MV-4-11 (cell line): ENCODE results near the gene ANKRD11.
A peak's percentile ranks its signal among the peaks of the same experiment; 100 is the strongest.
"Not testable (repeated sequence)": the region's sequence is repeated elsewhere in the genome, so short reads cannot be mapped to it uniquely, and the experiment has no call there.

Experiments used
- DNase-seq: peaks from one replicate; lab custom pipeline; 2025; lab: John Stamatoyannopoulos, UW

ANKRD11 gene

DNA sequence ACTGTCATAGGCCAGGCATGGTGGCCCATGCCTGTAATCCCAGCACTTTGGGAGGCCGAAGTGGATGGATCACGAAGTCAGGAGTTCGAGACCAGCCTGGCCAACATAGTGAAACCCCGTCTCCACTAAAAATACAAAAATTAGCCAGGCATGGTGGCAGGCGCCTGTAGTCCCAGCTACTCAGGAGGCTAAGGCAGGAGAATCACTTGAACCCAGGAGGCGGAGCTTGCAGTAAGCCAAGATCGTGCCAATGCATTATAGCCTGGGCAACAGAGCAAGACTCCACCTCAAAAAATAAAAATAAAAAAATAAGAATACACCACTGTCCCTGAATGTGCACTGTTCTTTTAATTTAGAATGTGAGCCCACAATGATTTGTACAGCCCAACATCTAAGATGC, 61.8 kb downstream of the ANKRD11 start:
- not testable (repeated sequence) for DNase-seq

GRCh38 chr16:89426736-89427530, 63.4 kb downstream of the ANKRD11 start:
- DNase-seq, result no peak

DNA sequence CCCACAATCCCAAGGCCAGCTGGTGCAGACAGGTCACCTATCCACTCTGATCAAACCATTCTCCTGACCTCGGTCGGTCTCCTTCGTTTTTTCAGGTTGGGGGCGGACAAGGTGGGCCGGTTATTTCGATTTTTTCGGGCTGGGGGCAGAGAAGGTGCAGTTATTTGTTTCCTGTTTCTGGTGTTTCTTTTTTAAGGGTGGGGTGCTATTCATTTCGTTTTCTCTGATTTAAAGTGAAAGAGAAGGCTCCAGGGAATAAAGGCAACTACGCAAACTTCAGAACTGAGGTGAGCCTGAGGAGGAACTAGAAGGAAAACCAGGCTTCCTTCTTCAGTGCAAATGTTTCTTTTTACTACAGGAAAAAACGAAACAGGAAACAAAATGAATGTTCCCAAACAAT, 64.8 kb downstream of the ANKRD11 start:
- no peak for DNase-seq

DNA sequence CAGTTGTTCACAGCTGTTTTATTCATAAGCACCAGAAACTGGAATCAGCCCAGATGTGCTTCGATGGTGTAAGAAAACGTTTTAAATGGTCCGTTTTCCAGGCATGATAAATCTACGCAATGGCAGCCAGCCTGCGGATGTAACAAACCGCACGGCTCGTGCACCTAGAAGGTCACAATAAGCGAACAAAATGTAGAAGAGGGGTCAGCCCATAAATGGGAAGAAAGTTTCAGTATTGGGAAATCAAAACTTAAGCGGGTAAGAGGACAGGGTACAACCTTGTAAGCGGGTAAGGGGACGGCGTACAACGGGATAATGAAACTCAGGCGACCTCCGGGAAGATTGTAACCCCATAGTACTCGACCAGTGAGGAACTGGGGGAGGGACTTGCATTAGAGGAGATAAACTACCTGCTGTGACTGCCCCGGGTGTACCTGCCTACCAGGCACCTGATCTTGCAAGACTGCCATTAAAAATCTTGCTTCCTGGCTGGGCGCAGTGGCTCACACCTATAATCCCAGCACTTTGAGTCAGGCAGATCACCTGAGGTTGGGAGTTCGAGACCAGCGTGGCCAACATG, 66.6 kb downstream of the ANKRD11 start:
- DNase-seq, result peak; percentile 85

- peak; percentile 71 for DNase-seq
Observed at GRCh38 chr16:89422905-89423630, 67.3 kb downstream of the ANKRD11 start.

- DNase-seq, result peak; percentile 44
Observed at GRCh38 chr16:89422527-89422904, 67.8 kb downstream of the ANKRD11 start.

DNA sequence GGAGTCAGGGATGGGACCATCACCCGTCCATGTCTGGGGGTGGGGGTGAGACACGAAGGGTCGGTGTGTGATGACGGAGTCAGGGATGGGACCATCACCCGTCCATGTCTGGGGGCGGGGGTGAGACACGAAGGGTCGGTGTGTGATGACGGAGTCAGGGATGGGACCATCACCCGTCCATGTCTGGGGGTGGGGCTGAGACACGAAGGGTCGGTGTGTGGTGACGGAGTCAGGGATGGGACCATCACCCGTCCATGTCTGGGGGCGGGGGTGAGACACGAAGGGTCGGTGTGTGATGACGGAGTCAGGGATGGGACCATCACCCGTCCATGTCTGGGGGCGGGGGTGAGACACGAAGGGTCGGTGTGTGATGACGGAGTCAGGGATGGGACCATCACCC, 69.1 kb downstream of the ANKRD11 start:
- not testable (repeated sequence) for DNase-seq

DNA sequence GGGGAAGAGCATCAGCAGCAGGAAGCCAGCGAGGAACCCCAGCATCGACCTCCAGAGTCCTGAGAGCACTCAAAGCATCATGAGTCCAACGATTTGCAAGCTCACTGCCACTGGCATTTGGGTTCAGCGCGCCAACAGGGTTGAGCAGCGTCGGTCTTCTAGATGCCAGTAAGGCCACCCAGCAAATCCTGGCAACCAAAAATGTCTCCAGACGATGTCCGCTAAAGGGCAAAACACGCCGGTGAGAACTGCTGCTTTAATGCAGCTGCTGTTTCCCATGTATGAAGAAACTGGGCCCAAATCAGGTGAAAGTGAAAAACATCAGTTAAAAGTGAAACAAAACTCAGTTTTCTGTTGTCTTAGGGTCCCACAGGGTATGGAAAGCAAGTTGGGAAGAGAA, 70.2 kb downstream of the ANKRD11 start:
- no peak for DNase-seq

GRCh38 chr16:89418352-89418751, 72.0 kb downstream of the ANKRD11 start:
- DNase-seq, result no peak

GRCh38 chr16:89417352-89417751, 73.0 kb downstream of the ANKRD11 start:
- no peak for DNase-seq

DNA sequence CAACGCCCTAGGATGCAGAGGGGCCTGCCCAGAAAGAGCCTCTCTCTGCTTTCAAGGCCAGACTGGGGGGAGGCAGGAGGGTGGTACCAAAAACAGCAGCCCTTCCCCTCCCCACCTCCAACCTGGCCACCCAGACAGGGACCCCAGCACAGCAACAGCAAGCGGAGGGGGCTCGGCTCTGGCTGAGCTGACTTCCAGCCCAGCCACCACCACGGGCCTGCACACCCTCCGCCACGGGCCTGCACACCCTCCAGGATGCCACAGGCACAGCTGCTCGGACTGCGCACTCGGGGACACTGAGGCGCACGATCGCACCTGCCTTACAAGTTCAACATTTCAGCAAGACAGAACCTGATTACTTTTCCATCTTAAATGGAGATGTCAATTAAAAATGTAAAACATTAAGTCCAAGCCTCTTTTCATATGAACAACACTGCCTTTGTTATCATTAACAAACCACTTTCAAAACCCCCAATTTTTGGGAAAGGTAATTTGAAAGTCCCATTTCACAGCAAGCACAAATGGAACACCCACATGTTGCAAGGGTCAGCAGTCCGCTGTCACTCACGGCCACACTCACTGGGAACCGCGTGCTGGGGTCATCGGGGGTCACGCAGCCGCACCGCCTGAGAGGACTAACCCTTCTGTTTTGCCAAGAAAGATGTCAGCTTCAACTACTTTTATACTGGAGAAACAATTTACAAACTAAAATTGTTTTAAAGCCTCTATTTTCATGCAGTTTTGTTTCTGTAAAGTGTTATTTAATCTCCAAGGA, 76.4 kb downstream of the ANKRD11 start:
- DNase-seq, result no peak

- DNase-seq, result no peak
Observed at GRCh38 chr16:89412811-89413210, 77.5 kb downstream of the ANKRD11 start.

- no peak for DNase-seq
Observed at GRCh38 chr16:89411335-89411850, 79.0 kb downstream of the ANKRD11 start.

DNA sequence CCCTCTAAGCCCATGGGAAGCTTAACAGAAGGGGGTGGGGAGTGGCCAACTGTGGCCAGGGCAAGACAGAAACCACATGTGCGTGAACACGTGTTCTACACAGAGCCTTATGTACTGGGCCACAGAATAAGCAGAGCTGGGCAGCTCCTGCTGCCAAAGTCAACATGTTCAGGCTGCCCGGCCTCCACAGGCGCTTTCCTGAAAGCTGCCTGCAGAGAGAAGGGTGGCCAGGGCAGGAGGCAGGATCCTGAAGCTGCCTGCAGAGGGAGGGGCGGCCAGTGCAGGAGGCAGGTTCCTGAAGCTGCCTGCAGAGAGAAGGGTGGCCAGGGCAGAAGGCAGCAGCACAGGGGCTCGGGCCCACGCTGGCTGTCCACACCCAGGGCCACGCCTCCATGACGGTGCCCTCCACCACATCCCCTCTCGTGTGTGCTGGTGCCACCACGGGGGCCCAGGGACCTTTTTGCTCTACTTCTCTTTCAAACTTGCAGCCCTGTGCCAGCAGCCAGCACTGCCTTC, 79.5 kb downstream of the ANKRD11 start:
- DNase-seq, result peak; percentile 16

GRCh38 chr16:89410322-89410721, 80.0 kb downstream of the ANKRD11 start:
- DNase-seq, result no peak

DNA sequence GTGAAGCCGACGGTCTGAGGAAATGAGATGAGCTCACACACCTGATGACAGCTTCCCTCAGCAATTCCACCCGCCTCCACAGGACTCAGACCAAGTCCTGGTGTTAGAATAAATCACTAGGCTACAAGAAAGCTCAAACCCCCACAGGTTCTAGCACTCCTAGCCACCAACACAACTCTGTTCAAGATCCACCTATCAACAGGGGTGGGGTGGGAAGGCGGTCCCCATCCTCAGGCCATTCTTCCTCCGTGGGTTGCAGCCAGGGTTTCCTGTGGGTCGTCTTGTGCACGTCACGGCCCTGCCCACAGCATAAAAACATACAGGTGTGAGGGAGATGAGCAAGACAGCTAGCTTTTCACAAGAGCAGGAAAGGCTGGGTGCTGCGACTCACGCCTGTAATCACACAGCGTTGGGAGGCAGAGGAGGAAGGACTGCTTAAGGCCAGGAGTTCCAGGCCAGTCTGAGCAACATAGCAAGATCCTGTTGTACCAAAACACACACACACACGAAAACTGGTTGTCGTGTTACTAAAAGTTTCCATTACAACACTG, 81.1 kb downstream of the ANKRD11 start:
- DNase-seq, result peak; percentile 10

DNA sequence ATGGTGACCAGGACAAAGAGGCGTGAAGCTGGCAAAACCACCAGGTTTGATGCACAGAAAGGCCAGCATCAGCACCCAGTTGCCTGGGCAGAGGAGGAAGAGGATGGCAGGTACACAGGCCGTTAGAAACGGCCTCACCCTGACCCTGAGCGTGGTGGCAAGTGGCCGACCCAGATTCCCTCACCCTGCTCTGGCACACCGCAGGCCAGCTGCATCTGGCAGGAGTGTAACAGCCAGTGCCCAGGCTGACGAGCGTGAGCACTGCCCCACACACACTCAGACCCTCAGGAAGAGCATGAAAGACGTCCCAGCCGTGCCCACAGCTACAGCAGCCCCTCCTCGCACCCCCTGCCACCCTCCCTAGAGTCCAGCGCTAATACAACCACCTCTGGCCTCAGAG, 82.0 kb downstream of the ANKRD11 start:
- DNase-seq, result no peak

GRCh38 chr16:89407925-89408300, 82.4 kb downstream of the ANKRD11 start:
- peak; percentile 12 for DNase-seq

DNA sequence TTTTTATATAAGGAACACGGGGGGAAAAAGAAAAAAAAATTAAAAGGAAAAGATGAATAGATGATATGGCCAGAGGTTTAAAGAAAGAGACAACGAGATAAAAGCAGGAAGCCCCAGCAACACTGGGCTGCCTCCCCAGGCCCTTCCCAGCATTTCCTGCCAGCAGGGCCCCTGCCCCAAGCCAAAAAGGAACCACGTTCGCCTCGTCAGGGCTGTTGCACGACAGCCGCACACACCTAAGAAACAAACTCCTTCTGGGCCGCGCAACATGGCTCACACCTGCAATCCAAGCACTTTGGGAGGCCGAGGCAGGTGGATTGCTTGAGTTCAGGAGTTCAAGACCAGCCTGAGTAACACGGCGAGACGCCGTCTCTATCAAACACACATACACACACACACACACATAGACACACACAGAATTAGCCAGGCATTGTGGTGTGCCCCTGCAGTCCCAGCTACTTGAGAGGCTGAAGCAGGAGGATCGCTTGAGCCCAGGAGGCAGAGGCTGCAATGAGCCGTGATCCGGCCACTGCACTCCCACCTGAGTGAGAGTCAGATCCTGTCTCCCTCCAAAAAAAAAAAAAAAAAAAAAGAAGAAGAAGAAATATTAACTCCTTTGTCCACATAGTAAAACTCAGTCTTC, 83.0 kb downstream of the ANKRD11 start:
- no peak for DNase-seq

GRCh38 chr16:89406277-89406888, 84.0 kb downstream of the ANKRD11 start:
- DNase-seq, result no peak

DNA sequence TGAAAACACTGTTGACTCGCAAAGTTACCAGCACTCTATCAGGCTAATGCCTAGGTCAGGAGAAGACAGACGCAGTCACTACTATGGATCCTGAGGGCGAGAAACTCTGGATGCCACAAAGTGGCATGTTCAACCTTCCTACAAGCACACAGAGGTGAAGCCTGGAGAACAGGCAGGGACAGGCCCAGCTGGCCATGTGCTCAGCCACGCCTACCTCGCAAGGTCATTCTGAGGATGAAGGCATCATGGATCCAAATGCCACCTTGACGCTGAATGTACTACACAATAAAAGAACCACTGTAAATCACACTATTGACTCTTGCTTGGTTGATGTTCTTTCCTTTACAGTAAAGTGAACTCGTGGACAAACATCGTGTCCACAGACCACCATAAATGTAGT, 85.8 kb downstream of the ANKRD11 start:
- no peak for DNase-seq
